Right lobe of liver (tissue), 6 donors: ENCODE data around the gene THADA. TPM values are rescaled to one million over a fixed set of nuclear protein-coding genes. Genes with fewer than 3 reads are reported as not detected.

Experiments
- ATAC-seq, 4 donors: fragments of 200-7000 bp; cut with Tn5 transposase; one replicate each; pipeline ENCODE4 v1.9.1; 2020; ENCODE audit warnings: mild to moderate bottlenecking in 4 of 4, moderate library complexity in 4 of 4
- DNase-seq, 3 donors: peaks; one replicate each; pipeline ENCODE4 v3.0.0-alpha.2; 2020
- H3K27ac ChIP-seq, 3 donors: fragments of 200-600 bp; one replicate each; pipeline ENCODE4 v1.8.0; 2022
- H3K27me3 ChIP-seq, 2 donors: fragments of 200-600 bp; one replicate each; pipeline ENCODE4 v1.8.0; 2022
- H3K36me3 ChIP-seq, 4 donors: fragments of 200-600 bp; sonication (generic) in 1 of 4; one replicate each; pipeline versions ENCODE4 v1.5.1 to v1.8.0; 2017 to 2022; ENCODE audit warnings: control low read depth in 1 of 4
- H3K4me1 ChIP-seq, 4 donors: fragments of 200-600 bp; sonication (generic) in 1 of 4; one replicate each; pipeline versions ENCODE4 v1.5.1 to v1.8.0; 2017 to 2022; ENCODE audit warnings: control low read depth in 1 of 4
- H3K4me3 ChIP-seq, 3 donors: fragments of 200-600 bp; one replicate each; pipeline ENCODE4 v1.8.0; 2022
- H3K9me3 ChIP-seq, 4 donors: fragments of 200-600 bp; sonication (generic) in 1 of 4; one replicate each; pipeline versions ENCODE4 v1.5.1 to v1.8.0; 2017 to 2022; ENCODE audit warnings: control low read depth in 1 of 4
- CTCF ChIP-seq, 4 donors: fragments of 200-600 bp in 3 of 4; fragments of 450-650 bp in 1 of 4; IDR thresholded peaks; one replicate each; pipeline versions ENCODE4 v1.5.1 to v1.8.0; 2016 to 2022; ENCODE audit warnings: antibody characterized with exemption in 4 of 4, mild to moderate bottlenecking in 2 of 4
- POLR2A ChIP-seq: fragments of 450-650 bp; IDR thresholded peaks from one replicate; pipeline ENCODE4 v1.6.1; 2017; ENCODE audit warnings: antibody characterized with exemption, mild to moderate bottlenecking
- WGBS: methylation state at CpG from one replicate; pipeline ENCODE4 v1.1.6; 2018; ENCODE audit warnings: low coverage, low lambda C conversion rate; ENCODE audit not compliant: insufficient coverage; ENCODE audit errors: missing lambda C conversion rate; 5-methylcytosine and 5-hydroxymethylcytosine counted together
- intact Hi-C, 2 donors: fragments of 100-400 bp; cut with DNase I; formaldehyde crosslinking; loops; one replicate each; pipeline versions ENCODE4 v1.11.2 to v1.14.1; 2022
- total RNA-seq, 6 experiments: library from RNA; depleted of rRNA in 2 of 6; stranded (reverse); fragments of >200 nt in 2 of 6; fragmentation: NEBNext Ultra II Directional in 3 of 6; extraction: Animal tissue kit (Norgen Biotek cat#: 25700) in 3 of 6; gene quantifications; one replicate each; pipeline versions ENCODE4 v1.1.0 to v1.2.4, GENCODE V29; 2016 to 2023
- donor health status: DM: no; HTN: yes; CAD: no.
- donor health status: DM: no; HTN: no; CAD: no.
- donor health status: DM: no; HTN: no; CAD: no.
- donor health status: DM: no; HTN: yes; CAD: no.
- donor health status: DM: no; HTN: yes; CAD: no.

Gene THADA
- total RNA-seq, 6 experiments from 2014 or later = 12.2 to 21.6 (median 14.0) TPM

- WGBS = 70% methylated on average over 8 of the region's 9 CpGs
- Histone ChIP-seq H3K36me3 (no peaks in the 10 kb centered on the region), H3K27me3 (no peaks in the 10 kb centered on the region), H3K4me1 (peaks cover 0 to 10% (median 6%) of the 10 kb centered on the region in 4 donors), H3K4me3 (no peak overlapping the region), H3K9me3 (no peaks in the 10 kb centered on the region), H3K27ac (no peak overlapping the region)
- no peak for TF ChIP-seq CTCF (IDR thresholded peaks at IDR 0.05)
- ATAC-seq = peak; percentile 20 to 44 (median 31)
- DNase-seq = no peak
- intact Hi-C loops = loop anchor here in 1 of 2 donors (10.0 kb wide), 4 partner anchors 251 to 399 kb away; no protein-coding TSS in a partner anchor
These were observed 362.3 kb downstream of the THADA start for GRCh38 chr2:43233218-43234212.

- Histone ChIP-seq H3K4me3 (no peak overlapping the region), H3K27ac (no peak overlapping the region), H3K27me3 (no peaks in the 10 kb centered on the region), H3K36me3 (no peaks in the 10 kb centered on the region), H3K9me3 (no peaks in the 10 kb centered on the region), H3K4me1 (peaks cover 0 to 20% (median 13%) of the 10 kb centered on the region in 4 donors)
- DNase-seq (no peak), ATAC-seq (no peak)
- WGBS = 82% methylated on average over 5 of the region's 7 CpGs
- intact Hi-C loops = loop anchor here in 1 of 2 donors (10.0 kb wide), 4 partner anchors 254 to 396 kb away; no protein-coding TSS in a partner anchor
- TF ChIP-seq POLR2A (no peak), CTCF (IDR thresholded peaks at IDR 0.05) (no peak)
These were observed 364.6 kb downstream of the THADA start for GRCh38 chr2:43230951-43231827.

GRCh38 chr2:43230351-43230885 lies 365.4 kb downstream of the THADA start:
- WGBS = 89% methylated on average over 4 of the region's 4 CpGs
- Histone ChIP-seq H3K9me3 (no peaks in the 10 kb centered on the region), H3K27ac (no peak overlapping the region)

More at GRCh38 chr2:43230351-43230885, 365.4 kb downstream of the THADA start:
- TF ChIP-seq POLR2A = no peak
- no peak for TF ChIP-seq CTCF (IDR thresholded peaks at IDR 0.05)
- no peak for ATAC-seq
- intact Hi-C loops = loop anchor here in 1 of 2 donors (10.0 kb wide), 4 partner anchors 254 to 396 kb away; no protein-coding TSS in a partner anchor
- peaks cover 0 to under 1% (median 0%) of the 10 kb centered on the region in 4 donors for H3K36me3 ChIP-seq
- DNase-seq = no peak
- H3K4me3 ChIP-seq = no peak overlapping the region
- H3K27me3 ChIP-seq = no peaks in the 10 kb centered on the region
- H3K4me1 ChIP-seq = peaks cover 0 to 20% (median 13%) of the 10 kb centered on the region in 4 donors
